GM12892 (cell line): ENCODE data around the gene CDH1.

Experiments
- POLR2A ChIP-seq: IDR thresholded peaks from 2 replicates; pipeline ENCODE4 v1.6.1; 2011; ENCODE audit warnings: low read depth, low read length, control low read depth
- POLR2AphosphoS5 ChIP-seq: IDR thresholded peaks from 2 replicates; pipeline ENCODE4 v1.6.1; 2011; ENCODE audit warnings: low read depth, low read length, control low read depth
- TAF1 ChIP-seq: IDR thresholded peaks from 2 replicates; pipeline ENCODE4 v1.6.1; 2011; ENCODE audit warnings: low read depth, mild to moderate bottlenecking, control low read depth, low read length, borderline replicate concordance

- no peak for TF ChIP-seq POLR2A
- TF ChIP-seq TAF1: no peak
- no peak for TF ChIP-seq POLR2AphosphoS5
These were observed 17.1 kb upstream of the CDH1 start for GRCh38 chr16:68719993-68720489.
